Upper lobe of left lung (tissue), 6 donors: Measurements from ENCODE around the gene RACK1. TPM values are rescaled to one million over a fixed set of nuclear protein-coding genes. Genes with fewer than 3 reads are reported as not detected.
"Not testable (repeated sequence)": the region's sequence is repeated elsewhere in the genome, so short reads cannot be mapped to it uniquely, and the experiment has no call there.

Experiments used
- ATAC-seq, 2 donors: fragments of 200-7000 bp; cut with Tn5 transposase; one replicate each; pipeline ENCODE4 v1.9.1; 2022; ENCODE audit warnings: mild to moderate bottlenecking in 2 of 2, moderate library complexity in 2 of 2; ENCODE audit not compliant: low FRiP score in 2 of 2
- DNase-seq, 2 donors: peaks; one replicate each; pipeline ENCODE4 v3.0.0-alpha.2; 2019 to 2020
- H3K27ac ChIP-seq, 4 donors: fragments of 200-600 bp; sonication (generic); one replicate each; pipeline ENCODE4 v1.5.1; 2016 to 2019
- H3K27me3 ChIP-seq, 4 donors: fragments of 200-600 bp; sonication (generic); one replicate each; pipeline ENCODE4 v1.5.1; 2017 to 2019
- H3K36me3 ChIP-seq, 4 donors: fragments of 200-600 bp; sonication (generic); one replicate each; pipeline ENCODE4 v1.5.1; 2016 to 2019
- H3K4me1 ChIP-seq, 4 donors: fragments of 200-600 bp; sonication (generic); one replicate each; pipeline ENCODE4 v1.5.1; 2018 to 2019
- H3K4me3 ChIP-seq, 4 donors: fragments of 200-600 bp; sonication (generic); one replicate each; pipeline ENCODE4 v1.5.1; 2017 to 2019; ENCODE audit warnings: mild to moderate bottlenecking in 2 of 4, moderate library complexity in 1 of 4
- H3K9me3 ChIP-seq, 4 donors: fragments of 200-600 bp; sonication (generic); one replicate each; pipeline ENCODE4 v1.5.1; 2018 to 2019
- CTCF ChIP-seq, 6 experiments: fragments of 450-650 bp in 4 of 6; fragments of 200-600 bp in 2 of 6; sonication (generic) in 2 of 6; IDR thresholded peaks; one replicate each; pipeline ENCODE4 v1.5.1; 2016 to 2019; ENCODE audit warnings: antibody characterized with exemption in 6 of 6
- EP300 ChIP-seq, 4 donors: sonication (generic); formaldehyde crosslinking; IDR thresholded peaks; one replicate each; pipeline ENCODE4 v1.5.1; 2017; ENCODE audit warnings: antibody characterized with exemption in 4 of 4, control low read depth in 2 of 4
- POLR2A ChIP-seq, 4 donors: fragments of 450-650 bp; IDR thresholded peaks; one replicate each; pipeline ENCODE4 v1.5.1; 2016 to 2017; ENCODE audit warnings: antibody characterized with exemption in 4 of 4, mild to moderate bottlenecking in 2 of 4
- POLR2AphosphoS5 ChIP-seq, 2 donors: sonication (generic); formaldehyde crosslinking; IDR thresholded peaks; one replicate each; pipeline ENCODE4 v1.5.1; 2017; ENCODE audit warnings: antibody characterized with exemption in 2 of 2
- WGBS, 2 donors: methylation state at CpG; one replicate each; pipeline ENCODE4 v1.1.5; 2017 to 2018; 5-methylcytosine and 5-hydroxymethylcytosine counted together
- total RNA-seq, 6 donors: library from RNA; depleted of rRNA in 4 of 6; stranded (reverse); fragments of >200 nt in 4 of 6; gene quantifications; one replicate each; pipeline versions ENCODE4 v1.1.0 to v1.2.1, GENCODE V29; 2016 to 2021
- donor health status: DM: no; HTN: no; CAD: no; lungs with moderate emphysema.
- donor health status: DM: no; HTN: yes; CAD: no; lungs with severe emphysema.

Gene RACK1
- total RNA-seq, 6 donors from 2014 or later = 801 to 1,863 (median 1,196) TPM

DNA sequence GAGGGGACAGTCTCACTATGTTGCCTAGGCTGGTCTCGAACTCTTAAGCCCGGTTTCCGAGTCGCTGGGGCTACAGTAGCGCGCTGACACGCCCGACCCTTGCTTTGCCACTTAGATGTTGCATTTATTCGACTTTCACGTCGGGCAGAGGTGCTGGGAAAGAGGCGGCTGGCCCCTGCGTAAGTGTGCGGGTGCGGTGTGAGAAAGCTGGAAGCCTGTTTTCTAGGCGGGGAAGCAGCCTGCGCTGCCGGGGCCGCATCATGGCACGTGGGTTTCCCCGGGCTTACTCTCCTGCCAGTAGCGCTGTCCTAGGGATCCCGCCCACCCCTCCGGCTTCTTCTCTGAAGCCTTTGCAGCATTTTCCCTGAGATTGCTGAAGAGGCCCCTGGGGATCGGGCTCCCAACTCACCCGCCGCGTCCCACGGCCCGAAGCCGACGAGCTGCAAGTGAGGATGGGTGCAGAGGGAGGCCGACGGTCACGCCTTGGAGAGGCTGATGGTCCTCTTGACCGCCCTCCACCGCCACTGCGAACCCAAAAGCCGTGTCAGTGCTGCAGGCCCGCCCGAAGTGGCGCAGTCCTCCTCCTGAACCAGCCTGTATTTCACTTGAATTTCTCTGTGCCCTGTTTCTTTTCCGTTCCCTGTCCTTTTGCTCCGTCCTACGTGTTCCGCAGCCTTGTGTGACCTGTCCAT lies 26.4 kb downstream of the RACK1 start:
- ATAC-seq = peak; percentile 37 to 60

DNA sequence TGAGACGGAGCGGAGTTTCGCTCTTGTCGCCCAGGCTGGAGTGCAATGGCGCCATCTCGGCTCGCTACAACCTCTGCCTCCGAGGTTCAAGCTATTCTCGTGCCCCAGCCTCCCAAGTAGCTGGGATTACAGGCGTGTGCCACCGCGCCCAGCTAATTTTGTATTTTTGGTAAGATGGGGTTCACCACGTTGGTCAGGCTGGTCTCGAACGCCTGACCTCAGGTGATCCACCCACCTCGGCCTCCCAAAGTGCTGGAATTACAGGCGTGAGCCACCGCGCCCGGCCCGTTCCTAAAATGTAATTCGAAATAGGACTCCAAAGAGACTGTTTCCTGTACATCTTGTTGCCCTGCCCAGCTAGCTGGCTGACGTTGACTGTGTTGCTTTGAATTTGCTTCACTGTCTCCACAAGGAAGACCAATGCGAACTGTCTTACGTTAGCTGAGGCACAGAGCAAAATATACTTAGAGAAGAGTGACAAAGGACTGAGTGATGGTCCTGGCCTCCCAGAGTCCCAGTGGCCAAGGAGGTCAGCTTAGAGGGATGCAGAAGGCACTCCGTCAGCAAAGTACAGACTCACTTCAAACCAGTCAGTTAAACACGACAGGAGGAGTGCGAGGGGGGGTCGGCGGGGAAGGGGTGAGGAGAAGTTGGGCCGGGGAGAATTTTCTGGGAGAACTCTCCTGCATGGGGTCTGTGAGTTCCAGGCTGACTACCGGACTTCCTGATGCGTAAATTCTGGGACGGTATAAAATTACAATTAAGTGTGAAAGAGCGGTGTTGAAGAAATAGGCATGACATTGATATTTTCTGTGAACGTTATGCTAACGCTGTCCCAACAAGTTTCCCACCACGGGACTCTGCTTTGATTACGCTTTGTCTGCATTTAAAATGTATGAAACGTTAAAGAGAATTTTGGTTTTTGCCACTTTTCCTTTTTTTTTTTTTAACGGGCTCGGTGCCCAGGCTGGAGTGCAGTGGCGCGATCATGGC lies 27.4 kb downstream of the RACK1 start:
- DNase-seq (peak in 1 of 2 donors; percentile 34), ATAC-seq (no peak)
- WGBS, 2 donors = 28 to 34% methylated on average over 44 of the region's 44 CpGs
- Histone ChIP-seq H3K9me3 (no peaks in the 10 kb centered on the region), H3K4me1 (peaks cover 19 to 33% (median 22%) of the 10 kb centered on the region in 4 donors), H3K36me3 (no peaks in the 10 kb centered on the region), H3K27ac (peak overlapping the region in 2 of 4 donors; percentile 5 to 79), H3K4me3 (peak overlapping the region in 3 of 4 donors; percentile 47 to 53 (median 48)), H3K27me3 (no peaks in the 10 kb centered on the region)
- TF ChIP-seq EP300 (IDR thresholded peaks at IDR 0.05) (no peak), POLR2AphosphoS5 (IDR thresholded peaks at IDR 0.05) (no peak), CTCF (IDR thresholded peaks at IDR 0.05) (no peak), POLR2A (IDR thresholded peaks at IDR 0.05) (no peak)

More for the DNA sequence above, 26.4 kb downstream of the RACK1 start:
- TF ChIP-seq POLR2AphosphoS5 (IDR thresholded peaks at IDR 0.05) = no peak
- peak in 1 of 6 experiments; percentile 15 for TF ChIP-seq CTCF (IDR thresholded peaks at IDR 0.05)
- peak in 1 of 2 donors; percentile 86 for DNase-seq
- WGBS, 2 donors = 1% methylated on average over 38 to 46 of the region's 46 CpGs
- Histone ChIP-seq H3K4me3 (peak overlapping the region; percentile 24 to 53 (median 48)), H3K9me3 (no peaks in the 10 kb centered on the region), H3K4me1 (peaks cover 19 to 39% (median 26%) of the 10 kb centered on the region in 4 donors), H3K27ac (peak overlapping the region; percentile 56 to 79 (median 70)), H3K36me3 (no peaks in the 10 kb centered on the region), H3K27me3 (no peaks in the 10 kb centered on the region)

DNA sequence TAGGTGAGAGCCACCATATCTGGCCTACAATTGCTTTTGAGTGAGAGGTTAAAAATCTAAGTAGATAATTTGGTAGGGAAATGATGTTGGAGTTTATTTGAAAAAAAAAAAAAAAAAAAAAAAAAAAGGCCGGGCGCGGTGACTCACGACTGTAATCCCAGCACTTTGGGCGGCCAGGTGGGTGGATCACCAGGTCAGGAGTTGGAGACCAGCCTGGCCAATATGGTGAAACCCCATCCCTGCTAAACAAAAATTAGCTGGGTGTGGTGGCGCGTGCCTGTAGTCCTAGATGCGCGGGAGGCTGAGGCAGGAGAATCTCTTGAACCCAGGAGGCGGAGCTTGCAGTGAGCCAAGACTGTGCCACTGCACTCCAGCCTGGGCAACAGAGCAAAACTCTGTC lies 29.5 kb downstream of the RACK1 start:
- not testable (repeated sequence) for DNase-seq, H3K27ac ChIP-seq, H3K36me3 ChIP-seq, H3K27me3 ChIP-seq, H3K4me3 ChIP-seq, H3K9me3 ChIP-seq, ATAC-seq
- H3K4me1 ChIP-seq = peaks cover 19 to 33% (median 22%) of the 10 kb centered on the region in 4 donors
- WGBS, 2 donors = 93% methylated on average over 10 of the region's 10 CpGs

DNA sequence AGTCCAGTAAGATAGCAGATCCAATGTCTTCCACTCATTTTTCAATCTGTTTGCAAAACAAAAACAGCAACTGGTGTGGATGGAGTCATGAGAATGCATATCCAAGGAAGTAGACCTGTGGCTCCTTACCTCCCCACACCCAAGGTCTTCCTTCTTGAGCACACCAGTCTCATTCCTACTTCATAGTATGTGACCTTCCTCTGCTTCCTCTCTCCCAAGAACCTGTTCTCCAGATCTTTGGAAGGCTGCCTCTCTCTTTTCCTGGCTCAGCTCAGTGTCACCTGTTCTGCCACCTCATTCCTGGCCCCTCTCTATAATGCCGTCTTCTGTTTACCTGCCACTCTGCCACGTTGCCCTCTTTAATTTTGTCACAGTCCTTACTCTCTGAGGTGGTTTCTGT lies 30.8 kb downstream of the RACK1 start:
- DNase-seq = no peak
- no peaks in the 10 kb centered on the region for H3K36me3 ChIP-seq
- TF ChIP-seq POLR2A (IDR thresholded peaks at IDR 0.05) (no peak), POLR2AphosphoS5 (IDR thresholded peaks at IDR 0.05) (no peak), EP300 (IDR thresholded peaks at IDR 0.05) (no peak), CTCF (IDR thresholded peaks at IDR 0.05) (no peak)
- no peaks in the 10 kb centered on the region for H3K27me3 ChIP-seq
- no peak overlapping the region for H3K4me3 ChIP-seq
- H3K27ac ChIP-seq = no peak overlapping the region
- peaks cover 14 to 22% (median 17%) of the 10 kb centered on the region in 4 donors for H3K4me1 ChIP-seq
- no peaks in the 10 kb centered on the region for H3K9me3 ChIP-seq
- ATAC-seq = no peak
- WGBS, 2 donors = 72 to 73% methylated on average over 2 of the region's 2 CpGs

DNA sequence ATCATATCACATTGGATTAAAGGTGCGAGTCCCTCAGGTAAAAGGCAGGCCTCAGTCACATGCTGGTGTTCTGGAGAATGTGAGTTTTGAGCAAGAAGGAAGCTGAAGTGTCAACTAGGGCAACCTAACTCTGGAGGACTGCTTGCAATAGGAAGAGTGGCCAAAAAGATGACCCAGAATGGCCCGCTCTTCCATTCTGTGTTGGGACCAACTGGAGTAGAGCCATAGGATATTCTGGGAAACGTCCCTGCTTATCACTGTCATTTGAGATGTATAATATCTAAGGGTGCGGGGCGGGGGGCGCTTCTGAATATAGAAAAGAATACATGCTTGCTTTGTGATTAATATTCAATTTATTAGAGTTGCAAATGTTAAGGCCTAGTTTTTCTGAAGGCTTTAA lies 31.6 kb downstream of the RACK1 start:
- ATAC-seq = no peak
- H3K4me3 ChIP-seq = no peak overlapping the region
- H3K36me3 ChIP-seq = no peaks in the 10 kb centered on the region
- H3K4me1 ChIP-seq = peaks cover 8 to 14% (median 12%) of the 10 kb centered on the region in 4 donors
- DNase-seq = no peak
- 93 to 94% methylated on average over 6 of the region's 6 CpGs for WGBS, 2 donors
- H3K27ac ChIP-seq = no peak overlapping the region
- TF ChIP-seq POLR2A (IDR thresholded peaks at IDR 0.05) (no peak), EP300 (IDR thresholded peaks at IDR 0.05) (no peak), POLR2AphosphoS5 (IDR thresholded peaks at IDR 0.05) (no peak), CTCF (IDR thresholded peaks at IDR 0.05) (no peak)
- no peaks in the 10 kb centered on the region for H3K27me3 ChIP-seq
- H3K9me3 ChIP-seq = no peaks in the 10 kb centered on the region
